GM12878 (cell line): ENCODE results near the gene MRPL36. TPM values are rescaled to one million over a fixed set of nuclear protein-coding genes. Genes with fewer than 3 reads are reported as not detected.

ENCODE experiments used
- ATAC-seq: fragments of 200-7000 bp; cut with Tn5 transposase; 3 replicates; pipeline ENCODE4 v1.9.1; 2020; ENCODE audit warnings: mild to moderate bottlenecking, moderate library complexity
- BruUV-seq: library from RNA; stranded (reverse); fragments of 400-500 nt; replicated peaks from 2 replicates; lab custom pipeline; 2021; lab: Mats Ljungman, UMichigan
- CTCF ChIA-PET: fragments of 300-600 bp; sonication (Branson Sonifier 250); formaldehyde crosslinking; extraction: SDS; loops from one replicate; lab custom pipeline; 2021; ENCODE audit warnings: inconsistent platforms; lab: Yijun Ruan, JAX
- POLR2A ChIA-PET: fragments of 350-600 bp; formaldehyde crosslinking; extraction: SDS; loops from one replicate; lab custom pipeline; 2021; ENCODE audit warnings: inconsistent platforms; lab: Charles Lee
- RAD21 ChIA-PET: fragments of 300-600 bp; sonication (Branson Sonifier 250); formaldehyde crosslinking; loops from one replicate; lab custom pipeline; 2023; ENCODE audit warnings: antibody characterized with exemption; ENCODE audit not compliant: unreplicated experiment; lab: Charles Lee
- SMC1A ChIA-PET: fragments of 300-600 bp; sonication (Branson Sonifier 250); formaldehyde crosslinking; loops from one replicate; lab custom pipeline; 2023; ENCODE audit not compliant: unreplicated experiment, uncharacterized antibody; lab: Charles Lee
- DNase-seq: peaks from one replicate; pipeline ENCODE4 v3.0.0-alpha.2; 2011; ENCODE audit warnings: low read depth, low spot score
- FAIRE-seq: peaks from 3 replicates; lab custom pipeline; 2011; peaks lifted over from hg19 to GRCh38; lab: Jason Lieb, UNC
- H2AFZ ChIP-seq: 2 replicates; pipeline ENCODE4 v1.6.0; 2011; ENCODE audit warnings: low read depth, low read length, control low read depth; ENCODE audit not compliant: control insufficient read depth
- H3K27ac ChIP-seq: 2 replicates; pipeline ENCODE4 v1.5.1; 2011; ENCODE audit warnings: control low read depth; ENCODE audit not compliant: control insufficient read depth, insufficient read depth
- H3K27me3 ChIP-seq, 2 experiments: replicated peaks in 1 of 2; 2 replicates each; pipeline versions ENCODE4 v1.6.0 to v1.6.1; 2011; ENCODE audit warnings: low read length in 1 of 2; ENCODE audit not compliant: control insufficient read depth in 2 of 2, insufficient read depth in 2 of 2
- H3K36me3 ChIP-seq, 2 experiments: 2 replicates each; pipeline ENCODE4 v1.5.1; 2011; ENCODE audit warnings: low read length in 1 of 2; ENCODE audit not compliant: control insufficient read depth in 2 of 2, insufficient read depth in 2 of 2
- H3K4me1 ChIP-seq: 2 replicates; pipeline ENCODE4 v1.6.1; 2011; ENCODE audit warnings: mild to moderate bottlenecking, low read length, moderate library complexity, mixed read lengths; ENCODE audit not compliant: control insufficient read depth, insufficient read depth
- H3K4me2 ChIP-seq: 2 replicates; pipeline ENCODE4 v1.6.0; 2011; ENCODE audit warnings: control low read depth; ENCODE audit not compliant: control insufficient read depth, insufficient read depth
- H3K4me3 ChIP-seq: fragments of 200-600 bp; sonication (generic); 2 replicates; pipeline ENCODE4 v1.5.1; 2016
- H3K79me2 ChIP-seq: 2 replicates; pipeline ENCODE4 v1.6.0; 2011; ENCODE audit warnings: low read length; ENCODE audit not compliant: control insufficient read depth, insufficient read depth
- H3K9ac ChIP-seq: 2 replicates; pipeline ENCODE4 v1.8.0; 2011; ENCODE audit warnings: low read length, control low read depth, mixed read lengths; ENCODE audit not compliant: control insufficient read depth, insufficient read depth
- H3K9me3 ChIP-seq: replicated peaks from 3 replicates; pipeline ENCODE4 v1.5.1; 2011; ENCODE audit warnings: mild to moderate bottlenecking, low read length; ENCODE audit not compliant: control insufficient read depth, insufficient read depth
- H4K20me1 ChIP-seq: 2 replicates; pipeline ENCODE4 v1.6.0; 2011; ENCODE audit not compliant: control insufficient read depth, insufficient read depth
- CTCF ChIP-seq, 3 experiments: IDR thresholded peaks in 2 of 3; conservative IDR thresholded peaks in 1 of 3; 2 replicates each; pipeline ENCODE4 v1.5.1; 2011; ENCODE audit warnings: low read depth in 3 of 3, low read length in 3 of 3, mild to moderate bottlenecking in 3 of 3, control low read depth in 2 of 3, moderate library complexity in 2 of 3, inconsistent platforms in 1 of 3, mixed read lengths in 1 of 3; ENCODE audit not compliant: control insufficient read depth in 2 of 3, insufficient read depth in 1 of 3; ENCODE audit errors: extremely low read depth in 1 of 3
- DPF2 ChIP-seq: fragments of 450-650 bp; IDR thresholded peaks from 2 replicates; pipeline ENCODE4 v1.6.1; 2017; ENCODE audit warnings: mild to moderate bottlenecking
- E4F1 ChIP-seq: fragments of 450-650 bp; IDR thresholded peaks from 2 replicates; pipeline ENCODE4 v1.6.1; 2018; ENCODE audit warnings: borderline replicate concordance, mild to moderate bottlenecking; ENCODE audit not compliant: partially characterized antibody
- FOXM1 ChIP-seq: IDR thresholded peaks from 2 replicates; pipeline ENCODE4 v1.6.1; 2012; ENCODE audit warnings: low read depth, mild to moderate bottlenecking, inconsistent platforms, low read length, moderate library complexity
- GATAD2B ChIP-seq: fragments of 450-650 bp; conservative IDR thresholded peaks from 2 replicates; pipeline ENCODE4 v1.6.1; 2017; ENCODE audit warnings: low read depth, mild to moderate bottlenecking, moderate library complexity
- KLF5 ChIP-seq: fragments of 450-650 bp; IDR thresholded peaks from 2 replicates; pipeline ENCODE4 v1.6.1; 2014; ENCODE audit warnings: mild to moderate bottlenecking; ENCODE audit not compliant: partially characterized antibody
- MEF2B ChIP-seq: fragments of 450-650 bp; IDR thresholded peaks from 2 replicates; pipeline ENCODE4 v1.6.1; 2018; ENCODE audit warnings: mild to moderate bottlenecking, moderate library complexity; ENCODE audit not compliant: partially characterized antibody, poor library complexity, severe bottlenecking
- MYC ChIP-seq: IDR thresholded peaks from 2 replicates; pipeline ENCODE4 v1.6.1; 2011; ENCODE audit warnings: mild to moderate bottlenecking, low read length, moderate library complexity, inconsistent platforms; ENCODE audit not compliant: insufficient read depth, insufficient replicate concordance, insufficient read length, severe bottlenecking
- NFIC ChIP-seq: IDR thresholded peaks from 2 replicates; pipeline ENCODE4 v1.6.1; 2012; ENCODE audit warnings: low read depth, mild to moderate bottlenecking, inconsistent platforms, low read length, moderate library complexity
- NFYB ChIP-seq: IDR thresholded peaks from 2 replicates; pipeline ENCODE4 v1.6.1; 2011; ENCODE audit warnings: low read depth, mild to moderate bottlenecking, low read length, improper control_type of control experiment, moderate library complexity; ENCODE audit not compliant: insufficient read depth
- POLR2AphosphoS2 ChIP-seq: IDR thresholded peaks from 2 replicates; pipeline ENCODE4 v1.6.1; 2011; ENCODE audit warnings: low read depth, mild to moderate bottlenecking, low read length, improper control_type of control experiment, moderate library complexity
- SIX5 ChIP-seq: IDR thresholded peaks from 2 replicates; pipeline ENCODE4 v1.6.1; 2011; ENCODE audit warnings: mild to moderate bottlenecking, low read depth, low read length, moderate library complexity; ENCODE audit not compliant: severe bottlenecking
- STAT3 ChIP-seq: IDR thresholded peaks from 2 replicates; pipeline ENCODE4 v1.6.1; 2011; ENCODE audit warnings: low read depth, low read length, improper control_type of control experiment
- ZNF217 ChIP-seq: fragments of 450-650 bp; IDR thresholded peaks from 2 replicates; pipeline ENCODE4 v1.6.1; 2017; ENCODE audit warnings: antibody characterized with exemption, mild to moderate bottlenecking
- ZNF592 ChIP-seq: fragments of 450-650 bp; IDR thresholded peaks from 2 replicates; pipeline ENCODE4 v1.6.1; 2017; ENCODE audit warnings: mild to moderate bottlenecking, moderate library complexity
- ZNF622 ChIP-seq: fragments of 450-650 bp; IDR thresholded peaks from 2 replicates; pipeline ENCODE4 v1.6.1; 2017; ENCODE audit warnings: mild to moderate bottlenecking, inconsistent platforms
- WGBS: methylation state at CpG from one replicate; pipeline ENCODE4 v1.1.6; 2016; ENCODE audit warnings: low lambda C conversion rate; ENCODE audit not compliant: insufficient replicate concordance, insufficient coverage; ENCODE audit errors: missing lambda C conversion rate; 5-methylcytosine and 5-hydroxymethylcytosine counted together
- in situ Hi-C: fragments of 300-500 bp; cut with MboI; formaldehyde crosslinking; loops from 9 replicates; pipeline ENCODE4 v1.14.3; 2018; ENCODE audit warnings: mixed read lengths
- intact Hi-C: fragments of 100-400 bp; cut with micrococcal nuclease; formaldehyde crosslinking; loops from one replicate; pipeline ENCODE4 v1.14.2; 2022; ENCODE audit not compliant: unreplicated experiment
- polyA plus RNA-seq, 11 experiments: library from polyadenylated mRNA; depleted of rRNA in 4 of 11; unstranded in 6 of 11; stranded (reverse) in 5 of 11; fragments of >200 nt; fragmentation: Nextera tagmentation in 4 of 11; fragmentation: Illumina TruSeq in 1 of 11; extraction: Ambion mirVana in 4 of 11; extraction: Trizol in 1 of 11; gene quantifications; 1 replicate in 1 of 11; 2 replicates in 10 of 11; pipeline versions ENCODE4 v1.2.1 to v1.2.3, GENCODE V29; 2011 to 2016; ENCODE audit warnings: inconsistent platforms in 2 of 11, missing spikeins in 2 of 11, low read depth in 1 of 11
- total RNA-seq, 4 experiments: library from RNA; depleted of rRNA in 3 of 4; stranded (reverse); fragments of >200 nt in 3 of 4; fragmentation: Illumina TruSeq in 1 of 4; extraction: Trizol in 1 of 4; gene quantifications; 2 replicates each; pipeline versions ENCODE4 v1.2.1 to v1.2.3, GENCODE V29; 2013 to 2021

The MRPL36 gene
- total and polyA plus RNA-seq, 10 of the 15 experiments (the other 5 are each of a cell fraction or from before 2014, with no cell fraction given), result 89.2 to 559 (median 152) TPM

GRCh38 chr5:1788828-1789227 is 10.8 kb downstream of the MRPL36 start:
- intact Hi-C loops, result no loop called here
- H4K20me1 ChIP-seq, result no peaks in the 10 kb centered on the region
- no peak for FAIRE-seq
- peaks cover 59% of the 10 kb centered on the region for H3K4me1 ChIP-seq
- no peaks in the 10 kb centered on the region for H3K36me3 ChIP-seq
- ATAC-seq, result no peak
- SMC1A ChIA-PET, result interaction anchor here (1.0 kb wide), 1 partner anchor 12 kb away, joined by 5 read pairs; the partner anchor contains the start of gene NDUFS6
- H3K79me2 ChIP-seq, result no peaks in the 10 kb centered on the region; the same call in 1 of the 2 replicates
- H3K27me3 ChIP-seq, result no peaks in the 10 kb centered on the region
- in situ Hi-C loops, result no loop called here
- POLR2A ChIA-PET, result no interaction called here
- no peak overlapping the region for H3K9ac ChIP-seq
- RAD21 ChIA-PET, result no interaction called here
- DNase-seq, result no peak
- no peaks in the 10 kb centered on the region; the same call in 2 of the 3 replicates for H3K9me3 ChIP-seq
- no peak overlapping the region for H3K4me3 ChIP-seq
- CTCF ChIA-PET, result interaction anchor here (0.7 to 1.3 kb wide), 2 partner anchors 10 to 20 kb away, joined by 3 read pairs; no protein-coding TSS in a partner anchor
- no peak overlapping the region for H2AFZ ChIP-seq
- H3K27ac ChIP-seq, result no peak overlapping the region
- 94% methylated on average over 15 of the region's 15 CpGs for WGBS
- no TSS peak for BruUV-seq
- H3K4me2 ChIP-seq, result no peak overlapping the region
- no peak for TF ChIP-seq MYC
- no peak for TF ChIP-seq FOXM1
- no peak for TF ChIP-seq SIX5
- TF ChIP-seq GATAD2B, result no peak
- TF ChIP-seq CTCF (IDR thresholded peaks at IDR 0.05 in 2 of 3, conservative IDR thresholded peaks at IDR 0.05 in 1 of 3; ENCODE audit: control insufficient read depth in 2 of 3, extremely low read depth in 1 of 3, insufficient read depth in 1 of 3, low read depth in 3 of 3, low read length in 3 of 3), result no peak
- TF ChIP-seq KLF5, result no peak
- TF ChIP-seq POLR2AphosphoS2, result no peak
- no peak for TF ChIP-seq ZNF217
- TF ChIP-seq NFYB, result no peak
- no peak for TF ChIP-seq E4F1
- TF ChIP-seq ZNF592, result no peak
- TF ChIP-seq MEF2B, result no peak
- TF ChIP-seq STAT3, result no peak
- TF ChIP-seq DPF2, result no peak
- no peak for TF ChIP-seq NFIC
- TF ChIP-seq ZNF622, result no peak
